Fibroblast of mammary gland (primary cell): ENCODE measurements around the gene MEF2D.

Source experiments
- DNase-seq: peaks from one replicate; pipeline ENCODE4 v3.0.0-alpha.2; 2010; ENCODE audit warnings: low read depth
- H3K4me3 ChIP-seq: 2 replicates; pipeline ENCODE4 v1.5.1; 2011; ENCODE audit warnings: low read depth, mild to moderate bottlenecking, low read length, moderate library complexity; ENCODE audit not compliant: control insufficient read depth
- CTCF ChIP-seq: conservative IDR thresholded peaks from 2 replicates; pipeline ENCODE4 v1.5.1; 2011; ENCODE audit warnings: low read depth, low read length, inconsistent platforms; ENCODE audit not compliant: control insufficient read depth, insufficient read depth

The MEF2D gene

GRCh38 chr1:156431769-156432668 is 68.6 kb downstream of the MEF2D start:
- no peak overlapping the region for H3K4me3 ChIP-seq
- no peak for DNase-seq

GRCh38 chr1:156431366-156431765 is 69.2 kb downstream of the MEF2D start:
- H3K4me3 ChIP-seq: no peak overlapping the region
- no peak for DNase-seq
- no peak for TF ChIP-seq CTCF

More at GRCh38 chr1:156431769-156432668, 68.6 kb downstream of the MEF2D start:
- TF ChIP-seq CTCF: no peak

GRCh38 chr1:156430866-156431265 is 69.7 kb downstream of the MEF2D start:
- no peak for DNase-seq
- no peak overlapping the region for H3K4me3 ChIP-seq
- no peak for TF ChIP-seq CTCF

- DNase-seq: no peak
- no peak overlapping the region for H3K4me3 ChIP-seq
- TF ChIP-seq CTCF: no peak
Observed at GRCh38 chr1:156430303-156430702, 70.3 kb downstream of the MEF2D start.

- TF ChIP-seq CTCF: no peak
- no peak overlapping the region for H3K4me3 ChIP-seq
- no peak for DNase-seq
Observed at GRCh38 chr1:156429313-156430060, 71.1 kb downstream of the MEF2D start.

GRCh38 chr1:156428746-156429288 is 71.8 kb downstream of the MEF2D start:
- no peak overlapping the region for H3K4me3 ChIP-seq
- TF ChIP-seq CTCF: no peak
- DNase-seq: no peak
